RWPE2 (cell line): ENCODE results near the gene PRRX2.
A peak's percentile ranks its signal among the peaks of the same experiment; 100 is the strongest.

Experiments used
- ATAC-seq: fragments of 200-7000 bp; cut with Tn5 transposase; 3 replicates; pipeline ENCODE4 v1.9.1; 2021; ENCODE audit warnings: low read depth
- DNase-seq: peaks from one replicate; pipeline ENCODE4 v3.0.0-alpha.2; 2020; ENCODE audit warnings: low spot score
- H3K27ac ChIP-seq: fragments of 450-650 bp; 2 replicates; pipeline ENCODE4 v1.5.1; 2017; ENCODE audit warnings: mild to moderate bottlenecking; ENCODE audit not compliant: poor library complexity, severe bottlenecking
- H3K27me3 ChIP-seq: fragments of 250-450 bp; sonication (Bioruptor Pico); 2 replicates; pipeline ENCODE4 v1.5.1; 2021; ENCODE audit warnings: mild to moderate bottlenecking, moderate library complexity; ENCODE audit not compliant: insufficient read depth, poor library complexity, severe bottlenecking
- H3K36me3 ChIP-seq: fragments of 250-450 bp; sonication (Bioruptor Pico); 2 replicates; pipeline ENCODE4 v1.5.1; 2020; ENCODE audit warnings: low read depth, mild to moderate bottlenecking, moderate library complexity
- H3K4me1 ChIP-seq: fragments of 250-450 bp; sonication (Bioruptor Pico); 2 replicates; pipeline ENCODE4 v1.5.1; 2021; ENCODE audit warnings: mild to moderate bottlenecking, moderate library complexity; ENCODE audit not compliant: insufficient read depth, poor library complexity, severe bottlenecking
- H3K4me3 ChIP-seq: fragments of 250-450 bp; sonication (Bioruptor Pico); 2 replicates; pipeline ENCODE4 v1.5.1; 2021; ENCODE audit warnings: mild to moderate bottlenecking, moderate library complexity; ENCODE audit not compliant: severe bottlenecking
- H3K9me3 ChIP-seq: fragments of 250-450 bp; sonication (Bioruptor Pico); 2 replicates; pipeline ENCODE4 v1.5.1; 2021; ENCODE audit warnings: mild to moderate bottlenecking, moderate library complexity; ENCODE audit not compliant: severe bottlenecking
- TF ChIP-seq, protein P1 (sequence below): fragments of 450-650 bp; IDR thresholded peaks from one replicate; pipeline ENCODE4 v1.5.1; 2017; ENCODE audit warnings: mild to moderate bottlenecking, moderate library complexity; ENCODE audit not compliant: poor library complexity, severe bottlenecking

The PRRX2 gene

DNA sequence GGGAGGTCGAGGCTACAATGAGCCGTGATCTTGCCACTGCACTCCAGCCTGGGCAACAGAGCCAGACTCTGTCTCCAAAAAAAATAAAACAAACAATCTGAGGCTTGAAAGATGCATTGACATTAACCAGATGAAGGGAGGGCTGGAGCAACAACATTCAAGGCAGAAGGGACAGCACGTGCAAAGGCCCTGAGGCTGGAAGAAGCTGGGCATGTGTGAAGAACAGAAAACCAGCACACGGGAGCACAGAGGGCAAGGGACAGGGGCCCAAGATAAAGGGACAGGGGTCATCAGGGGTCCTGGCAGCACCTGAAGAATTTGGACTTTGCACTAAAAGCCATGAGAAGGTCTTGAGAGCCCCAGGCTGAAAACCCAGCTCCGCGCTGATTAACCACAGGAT is 84.1 kb downstream of the PRRX2 start:
- H3K4me3 ChIP-seq, result no peak overlapping the region
- H3K9me3 ChIP-seq, result no peaks in the 10 kb centered on the region
- peak overlapping the region; percentile 74 for H3K27ac ChIP-seq
- H3K27me3 ChIP-seq, result no peaks in the 10 kb centered on the region
- no peak for ATAC-seq
- H3K36me3 ChIP-seq, result no peaks in the 10 kb centered on the region; the same call in 1 of the 2 replicates
- no peak for DNase-seq
- TF ChIP-seq, protein P1, sequence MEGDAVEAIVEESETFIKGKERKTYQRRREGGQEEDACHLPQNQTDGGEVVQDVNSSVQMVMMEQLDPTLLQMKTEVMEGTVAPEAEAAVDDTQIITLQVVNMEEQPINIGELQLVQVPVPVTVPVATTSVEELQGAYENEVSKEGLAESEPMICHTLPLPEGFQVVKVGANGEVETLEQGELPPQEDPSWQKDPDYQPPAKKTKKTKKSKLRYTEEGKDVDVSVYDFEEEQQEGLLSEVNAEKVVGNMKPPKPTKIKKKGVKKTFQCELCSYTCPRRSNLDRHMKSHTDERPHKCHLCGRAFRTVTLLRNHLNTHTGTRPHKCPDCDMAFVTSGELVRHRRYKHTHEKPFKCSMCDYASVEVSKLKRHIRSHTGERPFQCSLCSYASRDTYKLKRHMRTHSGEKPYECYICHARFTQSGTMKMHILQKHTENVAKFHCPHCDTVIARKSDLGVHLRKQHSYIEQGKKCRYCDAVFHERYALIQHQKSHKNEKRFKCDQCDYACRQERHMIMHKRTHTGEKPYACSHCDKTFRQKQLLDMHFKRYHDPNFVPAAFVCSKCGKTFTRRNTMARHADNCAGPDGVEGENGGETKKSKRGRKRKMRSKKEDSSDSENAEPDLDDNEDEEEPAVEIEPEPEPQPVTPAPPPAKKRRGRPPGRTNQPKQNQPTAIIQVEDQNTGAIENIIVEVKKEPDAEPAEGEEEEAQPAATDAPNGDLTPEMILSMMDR, result no peak
- H3K4me1 ChIP-seq, result peaks cover 40% of the 10 kb centered on the region

DNA sequence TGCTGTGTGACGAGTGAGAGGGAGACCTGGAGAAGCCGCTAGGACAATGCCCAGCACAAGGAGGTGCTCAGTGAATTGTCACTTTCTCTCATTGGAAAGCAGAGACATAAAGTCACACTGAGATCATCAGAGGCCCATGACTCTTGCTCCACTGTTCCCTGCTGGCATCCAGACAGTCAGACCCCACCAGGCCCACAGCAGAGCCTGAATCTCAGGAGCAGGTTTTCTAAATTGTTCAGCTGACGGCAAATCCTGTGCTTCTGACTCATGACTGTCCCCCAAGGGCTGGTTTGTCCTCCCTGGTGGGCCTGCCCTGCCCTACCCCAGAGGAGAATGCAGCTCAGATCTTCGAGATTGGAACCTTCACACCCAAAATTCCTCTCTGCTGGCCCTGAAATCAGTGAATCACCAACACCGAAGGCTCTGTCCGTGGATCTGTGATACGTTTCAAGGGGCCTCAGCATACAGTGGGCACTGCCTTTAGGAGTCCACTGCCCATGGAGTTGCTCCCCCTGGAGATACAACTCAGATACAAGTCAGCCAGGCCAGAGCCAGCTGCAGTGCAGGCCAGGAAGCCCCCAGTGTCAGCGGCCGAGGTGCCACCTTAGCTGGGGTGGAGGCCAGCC is 84.7 kb downstream of the PRRX2 start:
- DNase-seq (peak; percentile 87), ATAC-seq (peak; percentile 54)
- Histone ChIP-seq H3K9me3 (no peaks in the 10 kb centered on the region), H3K4me3 (no peak overlapping the region), H3K36me3 (no peaks in the 10 kb centered on the region), H3K4me1 (peaks cover 40% of the 10 kb centered on the region), H3K27me3 (no peaks in the 10 kb centered on the region), H3K27ac (peak overlapping the region; percentile 74)
- TF ChIP-seq, protein P1, result no peak

DNA sequence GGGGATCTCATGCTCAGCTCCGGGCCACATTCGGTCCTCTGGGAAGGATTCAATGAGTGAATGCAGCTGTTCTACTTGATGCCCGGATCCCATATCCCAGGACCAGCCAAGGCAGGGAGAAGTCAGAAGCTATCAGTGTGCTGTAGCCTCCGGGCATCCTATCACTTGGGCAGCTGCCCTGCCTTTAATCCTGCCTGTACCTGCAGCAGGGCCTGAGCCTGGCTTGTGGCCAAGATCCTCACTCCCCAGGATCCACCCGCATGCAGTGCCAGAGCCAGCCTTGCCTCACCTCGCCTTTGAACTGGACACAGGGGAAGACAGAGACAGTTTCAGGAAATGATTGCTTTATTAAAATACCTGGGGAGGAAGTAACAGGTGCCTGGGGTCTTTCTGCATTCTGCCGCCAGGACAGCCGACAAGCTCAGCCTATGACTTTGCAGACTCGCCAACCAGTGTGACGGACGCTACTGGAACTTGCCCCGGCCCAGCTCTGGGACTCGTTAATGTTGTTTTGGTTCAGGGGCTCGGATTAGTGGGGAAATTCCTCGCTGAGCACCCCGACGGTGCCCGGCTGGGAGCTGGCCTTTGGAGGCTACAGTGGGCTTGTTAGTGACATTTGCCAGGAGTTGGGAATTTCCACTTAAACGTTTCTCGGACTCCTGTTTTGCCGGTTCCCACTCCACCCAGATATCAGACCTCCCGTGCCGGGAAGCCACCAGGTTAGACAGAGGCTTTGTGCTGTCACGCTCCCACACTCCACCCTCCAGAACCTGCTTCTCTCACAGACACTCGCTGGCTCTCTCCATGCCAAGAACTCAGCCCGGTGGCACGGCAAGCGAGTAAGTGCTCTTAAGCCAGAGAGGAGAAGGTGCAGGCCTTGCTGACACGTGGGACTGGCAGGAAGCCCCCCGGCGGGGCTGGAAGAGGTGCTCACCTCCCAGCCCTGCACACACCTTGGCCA is 86.7 kb downstream of the PRRX2 start:
- H3K4me1 ChIP-seq, result peaks cover 40% of the 10 kb centered on the region
- no peaks in the 10 kb centered on the region for H3K36me3 ChIP-seq
- no peaks in the 10 kb centered on the region for H3K9me3 ChIP-seq
- H3K27ac ChIP-seq, result peak overlapping the region; percentile 74
- peak overlapping the region; percentile 28 for H3K4me3 ChIP-seq
- ATAC-seq (peak; percentile 76), DNase-seq (peak; percentile 95)
- no peaks in the 10 kb centered on the region for H3K27me3 ChIP-seq
- TF ChIP-seq, protein P1, result no peak

DNA sequence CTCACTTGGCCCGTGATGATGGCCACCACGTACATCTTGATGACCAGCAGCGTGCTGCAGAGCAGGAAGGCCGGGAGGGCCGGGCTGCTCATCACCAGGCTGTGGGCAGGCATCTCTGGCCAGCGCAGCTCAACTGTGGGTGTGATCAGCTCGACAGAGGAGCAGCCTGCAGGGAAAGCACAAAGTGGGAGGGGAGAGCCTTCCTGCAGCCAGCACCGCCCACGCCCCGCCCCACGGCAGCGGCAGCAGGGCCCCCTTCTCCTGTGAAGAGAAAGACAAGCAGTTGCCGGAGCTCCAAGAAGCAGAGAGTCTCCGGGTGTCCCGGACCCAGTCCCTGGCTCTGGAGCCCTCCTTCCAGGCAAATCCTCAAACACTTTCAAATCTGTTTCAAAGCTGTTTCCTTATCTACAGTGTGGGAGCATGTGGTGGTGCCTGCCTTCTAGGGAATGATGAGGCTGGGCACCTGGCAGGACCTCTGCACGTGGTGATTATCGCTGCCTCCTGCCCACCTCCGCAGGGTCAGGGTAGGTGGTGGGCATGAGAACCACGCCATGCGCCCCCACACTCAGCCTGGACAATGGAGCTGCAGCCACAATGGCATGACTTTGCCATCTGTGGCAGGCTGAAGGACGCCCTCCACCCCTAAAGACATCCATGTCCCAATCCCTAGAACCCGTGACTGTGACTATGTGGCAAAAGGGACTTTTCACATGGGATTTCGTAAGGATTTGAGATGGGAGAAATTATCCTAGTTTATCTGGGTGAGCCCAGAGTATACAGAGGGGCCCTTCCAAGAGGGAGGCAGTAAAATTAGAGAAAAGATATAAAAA is 87.7 kb downstream of the PRRX2 start, which contains the start of gene PTGES:
Gene PTGES, minus strand, starts transcription at position 143 of the 830 bp plus-strand sequence. Its CDS starts 30 bp downstream, at position 113.
- TF ChIP-seq, protein P1, result no peak
- peaks cover 40% of the 10 kb centered on the region for H3K4me1 ChIP-seq
- DNase-seq, result peak; percentile 82
- H3K4me3 ChIP-seq, result peak within 1 kb of the TSS; percentile 28
- H3K9me3 ChIP-seq, result no peaks in the 10 kb centered on the region
- H3K27me3 ChIP-seq, result no peaks in the 10 kb centered on the region
- ATAC-seq, result peak; percentile 71
- H3K36me3 ChIP-seq, result no peaks in the 10 kb centered on the region
- peak within 1 kb of the TSS; percentile 74 for H3K27ac ChIP-seq
